PFSK-1 (cell line): ENCODE data around the gene CHMP2B.

Experiments used
- POLR2AphosphoS5 ChIP-seq: IDR thresholded peaks from 2 replicates; pipeline ENCODE4 v1.6.1; 2012; ENCODE audit warnings: low read depth, mild to moderate bottlenecking, control low read depth, low read length, moderate library complexity
- REST ChIP-seq, 2 experiments: IDR thresholded peaks; 2 replicates each; pipeline versions ENCODE4 v1.6.1 to v1.8.0; 2011 to 2012; ENCODE audit warnings: low read depth in 2 of 2, low read length in 2 of 2, control low read depth in 1 of 2, inconsistent platforms in 1 of 2, mild to moderate bottlenecking in 1 of 2, moderate library complexity in 1 of 2; ENCODE audit not compliant: insufficient read depth in 1 of 2
- TAF1 ChIP-seq: IDR thresholded peaks from 2 replicates; pipeline ENCODE4 v1.6.1; 2012; ENCODE audit warnings: low read length, control low read depth, borderline replicate concordance; ENCODE audit not compliant: insufficient read depth

- TF ChIP-seq TAF1 = no peak
- TF ChIP-seq POLR2AphosphoS5 = no peak
- TF ChIP-seq REST (IDR thresholded peaks at IDR 0.05; ENCODE audit: insufficient read depth in 1 of 2, low read depth in 2 of 2, low read length in 2 of 2) = no peak
These were observed 29.6 kb upstream of the CHMP2B start for GRCh38 chr3:87197531-87197930.
